DMS114 treated with DMSO at 0.1 percent for 48 hours (cell line): Measurements from ENCODE around the gene DCDC2C.

Source experiments
- DNase-seq: peaks from one replicate; lab custom pipeline; 2025; ENCODE audit not compliant: unreplicated experiment; lab: John Stamatoyannopoulos, UW

DCDC2C gene

GRCh38 chr2:3742743-3743508, 39.6 kb downstream of the DCDC2C start:
- DNase-seq: no peak

GRCh38 chr2:3743951-3744555, 40.7 kb downstream of the DCDC2C start:
- no peak for DNase-seq

GRCh38 chr2:3745920-3746319, 42.5 kb downstream of the DCDC2C start:
- DNase-seq: no peak

GRCh38 chr2:3747032-3747654, 43.8 kb downstream of the DCDC2C start:
- no peak for DNase-seq

- DNase-seq: no peak
Observed at GRCh38 chr2:3747826-3748225, 44.5 kb downstream of the DCDC2C start.

GRCh38 chr2:3749201-3749600, 45.8 kb downstream of the DCDC2C start:
- no peak for DNase-seq

- DNase-seq: no peak
Observed at GRCh38 chr2:3751251-3751650, 47.9 kb downstream of the DCDC2C start.

GRCh38 chr2:3751806-3752205, 48.4 kb downstream of the DCDC2C start:
- DNase-seq: no peak

- no peak for DNase-seq
Observed at GRCh38 chr2:3752376-3752775, 49.0 kb downstream of the DCDC2C start.

- no peak for DNase-seq
Observed at GRCh38 chr2:3753561-3753960, 50.2 kb downstream of the DCDC2C start.

- no peak for DNase-seq
Observed at GRCh38 chr2:3754280-3754679, 50.9 kb downstream of the DCDC2C start.

- no peak for DNase-seq
Observed at GRCh38 chr2:3754795-3755194, 51.4 kb downstream of the DCDC2C start.

- no peak for DNase-seq
Observed at GRCh38 chr2:3755277-3755676, 51.9 kb downstream of the DCDC2C start.

GRCh38 chr2:3756306-3756705, 52.9 kb downstream of the DCDC2C start:
- DNase-seq: no peak

GRCh38 chr2:3758906-3759305, 55.5 kb downstream of the DCDC2C start:
- no peak for DNase-seq

GRCh38 chr2:3759331-3759730, 56.0 kb downstream of the DCDC2C start:
- no peak for DNase-seq

- no peak for DNase-seq
Observed at GRCh38 chr2:3759761-3760160, 56.4 kb downstream of the DCDC2C start.

GRCh38 chr2:3761272-3761671, 57.9 kb downstream of the DCDC2C start:
- DNase-seq: no peak

GRCh38 chr2:3762771-3763447, 59.5 kb downstream of the DCDC2C start:
- no peak for DNase-seq

GRCh38 chr2:3766824-3767223, 63.4 kb downstream of the DCDC2C start:
- DNase-seq: no peak

- no peak for DNase-seq
Observed at GRCh38 chr2:3768960-3769765, 65.8 kb downstream of the DCDC2C start.
